ENCODE data around the gene NFATC2. TPM values are rescaled to one million over a fixed set of nuclear protein-coding genes. Genes with fewer than 3 reads are reported as not detected.

NFATC2 gene
- total RNA-seq, 2 experiments from 2014 or later = 32.5 to 33.2 TPM

DNA sequence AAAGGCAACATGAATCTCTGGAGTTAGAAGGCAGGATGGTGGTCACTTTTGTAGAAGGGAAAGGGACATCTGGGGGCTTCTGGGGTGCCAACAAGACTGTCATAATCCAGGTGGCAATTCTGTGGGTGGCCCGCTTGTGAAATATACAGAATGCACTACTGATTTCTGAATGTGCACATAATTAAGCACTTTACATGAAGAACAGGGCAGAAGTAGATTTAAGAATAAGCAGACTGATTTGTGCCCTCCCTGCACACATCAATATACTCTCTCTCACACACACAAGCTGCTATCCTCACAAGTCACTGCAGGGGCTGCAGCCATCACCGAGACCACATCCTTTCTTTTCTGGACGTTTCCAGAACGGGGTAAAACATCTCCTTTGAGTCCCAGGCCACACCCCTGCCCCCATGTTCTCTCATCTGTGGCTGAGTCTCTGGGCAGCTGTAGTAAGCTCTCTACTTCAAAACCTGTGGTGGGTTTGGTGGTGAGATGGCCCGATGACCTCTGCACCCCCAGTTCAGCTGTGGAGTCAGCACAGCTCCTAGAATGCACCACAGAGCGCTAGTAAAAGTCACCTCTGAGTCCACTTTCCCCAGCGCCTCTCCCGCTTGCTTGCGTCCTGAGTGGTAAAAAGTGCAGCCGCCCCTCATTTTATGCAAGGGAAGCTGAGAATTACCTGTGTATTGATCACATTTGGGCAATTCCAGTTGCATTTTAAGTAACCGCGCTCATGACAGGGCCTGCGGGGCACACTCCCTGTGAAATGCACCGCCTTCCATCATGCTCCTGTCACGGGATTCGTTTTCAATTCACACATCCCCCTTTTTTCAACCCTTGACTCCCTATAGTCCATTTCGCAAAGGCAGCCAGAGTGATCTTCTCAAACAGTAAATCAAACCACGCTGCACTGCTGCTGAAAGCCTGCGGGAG lies 115.5 kb downstream of the NFATC2 start:
- H3K36me3 Mint-ChIP-seq (ENCODE audit: low read depth) = peaks cover 91% of the 10 kb centered on the region
- H3K27me3 Mint-ChIP-seq = no peaks in the 10 kb centered on the region
- Histone ChIP-seq H3K36me3 (ENCODE audit: insufficient read depth, low read length) (peaks cover 54% of the 10 kb centered on the region), H3K4me3 (ENCODE audit: low read length) (no peak overlapping the region), H3K27me3 (ENCODE audit: control insufficient read depth in 1 of 2, insufficient read depth in 2 of 2, low read length in 2 of 2) (no peaks in the 10 kb centered on the region), H3K9me3 (ENCODE audit: control insufficient read depth in 1 of 2, insufficient read depth in 1 of 2, low read length in 2 of 2) (no peaks in the 10 kb centered on the region), H3K27ac (ENCODE audit: low read depth in 1 of 2, low read length in 2 of 2) (no peak overlapping the region), H3K4me1 (ENCODE audit: insufficient read depth, low read length) (peaks cover 71% of the 10 kb centered on the region)
- H3K4me3 Mint-ChIP-seq = no peak overlapping the region
- peaks cover 62% of the 10 kb centered on the region for H3K4me1 Mint-ChIP-seq (ENCODE audit: low read depth)
- intact Hi-C loops (cut with DNase I, micrococcal nuclease) = no loop called here
- H3K9me3 Mint-ChIP-seq = no peaks in the 10 kb centered on the region
- ChIA-PET POLR2A (interaction anchor here (1.0 to 1.4 kb wide), 2 partner anchors 15 to 26 kb away, joined by 3 to 5 read pairs; no protein-coding TSS in a partner anchor), CTCF (interaction anchor here (2.3 kb wide), 1 partner anchor 41 kb away, joined by 7 read pairs; no protein-coding TSS in a partner anchor)
- peak overlapping the region; percentile 75 for H3K27ac Mint-ChIP-seq
- TF ChIP-seq, protein P1, sequence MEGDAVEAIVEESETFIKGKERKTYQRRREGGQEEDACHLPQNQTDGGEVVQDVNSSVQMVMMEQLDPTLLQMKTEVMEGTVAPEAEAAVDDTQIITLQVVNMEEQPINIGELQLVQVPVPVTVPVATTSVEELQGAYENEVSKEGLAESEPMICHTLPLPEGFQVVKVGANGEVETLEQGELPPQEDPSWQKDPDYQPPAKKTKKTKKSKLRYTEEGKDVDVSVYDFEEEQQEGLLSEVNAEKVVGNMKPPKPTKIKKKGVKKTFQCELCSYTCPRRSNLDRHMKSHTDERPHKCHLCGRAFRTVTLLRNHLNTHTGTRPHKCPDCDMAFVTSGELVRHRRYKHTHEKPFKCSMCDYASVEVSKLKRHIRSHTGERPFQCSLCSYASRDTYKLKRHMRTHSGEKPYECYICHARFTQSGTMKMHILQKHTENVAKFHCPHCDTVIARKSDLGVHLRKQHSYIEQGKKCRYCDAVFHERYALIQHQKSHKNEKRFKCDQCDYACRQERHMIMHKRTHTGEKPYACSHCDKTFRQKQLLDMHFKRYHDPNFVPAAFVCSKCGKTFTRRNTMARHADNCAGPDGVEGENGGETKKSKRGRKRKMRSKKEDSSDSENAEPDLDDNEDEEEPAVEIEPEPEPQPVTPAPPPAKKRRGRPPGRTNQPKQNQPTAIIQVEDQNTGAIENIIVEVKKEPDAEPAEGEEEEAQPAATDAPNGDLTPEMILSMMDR (IDR thresholded peaks at IDR 0.05) = no peak
- ATAC-seq (ENCODE audit: poor library complexity) (no peak), DNase-seq (peak in 1 of 14 experiments; percentile 52)

DNA sequence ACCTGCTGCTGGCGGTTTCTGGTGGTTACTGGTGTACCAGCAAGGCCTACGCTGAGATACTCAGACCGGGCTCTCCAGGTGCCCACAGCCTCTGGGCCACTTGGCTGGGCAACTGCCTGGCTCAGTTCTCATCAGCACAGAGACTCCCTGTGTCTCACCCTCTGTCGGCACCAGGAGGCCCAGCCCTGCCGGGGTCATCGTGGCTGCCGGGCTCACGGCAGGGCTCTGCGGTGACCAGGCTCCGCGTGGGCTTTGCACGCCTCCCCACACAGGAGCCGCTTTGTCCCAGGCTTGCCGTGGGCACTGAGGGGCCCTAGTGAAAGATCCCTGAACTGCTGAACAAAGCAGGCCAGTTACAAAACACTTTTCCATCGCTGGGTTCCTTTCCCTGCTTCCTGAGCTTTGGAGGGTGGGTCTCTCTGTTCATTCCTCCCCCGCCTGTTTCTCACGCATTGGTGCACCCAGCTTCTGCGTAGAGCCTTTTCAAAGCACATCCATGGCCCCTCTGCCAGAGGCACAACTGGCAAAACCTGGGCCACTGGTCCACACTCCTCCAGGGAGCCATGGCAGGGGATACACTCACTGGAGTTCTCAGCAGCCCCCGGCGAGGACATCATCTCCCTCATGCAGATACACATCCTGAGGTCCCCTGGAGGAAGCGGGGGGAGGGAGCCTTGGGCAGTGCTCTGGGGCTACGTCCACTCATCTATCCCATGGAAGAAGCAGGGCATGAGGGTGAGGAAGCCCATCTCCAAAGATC lies 117.0 kb downstream of the NFATC2 start:
- ChIA-PET POLR2A (interaction anchor here (1.4 kb wide), 1 partner anchor 17 kb away, joined by 3 read pairs; no protein-coding TSS in a partner anchor), CTCF (interaction anchor here (0.9 to 2.3 kb wide), 3 partner anchors 13 to 39 kb away, joined by 3 to 7 read pairs (median 4); no protein-coding TSS in a partner anchor)
- DNase-seq (peak in 3 of 14 experiments; percentile 21 to 66 (median 46)), ATAC-seq (ENCODE audit: poor library complexity) (peak; percentile 50)
- Histone ChIP-seq H3K9me3 (ENCODE audit: control insufficient read depth in 1 of 2, insufficient read depth in 1 of 2, low read length in 2 of 2) (no peaks in the 10 kb centered on the region), H3K36me3 (ENCODE audit: insufficient read depth, low read length) (peaks cover 55% of the 10 kb centered on the region), H3K27ac (ENCODE audit: low read depth in 1 of 2, low read length in 2 of 2) (peak overlapping the region; percentile 47 to 69), H3K4me1 (ENCODE audit: insufficient read depth, low read length) (peaks cover 58% of the 10 kb centered on the region), H3K27me3 (ENCODE audit: control insufficient read depth in 1 of 2, insufficient read depth in 2 of 2, low read length in 2 of 2) (no peaks in the 10 kb centered on the region), H3K4me3 (ENCODE audit: low read length) (no peak overlapping the region)
- Mint-ChIP-seq H3K27ac (peak overlapping the region; percentile 75), H3K4me1 (ENCODE audit: low read depth) (peaks cover 51% of the 10 kb centered on the region), H3K27me3 (no peaks in the 10 kb centered on the region), H3K4me3 (no peak overlapping the region), H3K36me3 (ENCODE audit: low read depth) (peaks cover 90% of the 10 kb centered on the region), H3K9me3 (no peaks in the 10 kb centered on the region)
- TF ChIP-seq, protein P1 (IDR thresholded peaks at IDR 0.05) = no peak
- intact Hi-C loops (cut with DNase I, micrococcal nuclease) = loop anchor here in 1 of 2 experiments (2.0 kb wide), 1 partner anchor 21 kb away; no protein-coding TSS in a partner anchor
